ENCODE results near the gene CDC45.

CDC45 gene

GRCh38 chr22:19448076-19448607, 31.6 kb upstream of the CDC45 start:
- DNase-seq: no peak

DNA sequence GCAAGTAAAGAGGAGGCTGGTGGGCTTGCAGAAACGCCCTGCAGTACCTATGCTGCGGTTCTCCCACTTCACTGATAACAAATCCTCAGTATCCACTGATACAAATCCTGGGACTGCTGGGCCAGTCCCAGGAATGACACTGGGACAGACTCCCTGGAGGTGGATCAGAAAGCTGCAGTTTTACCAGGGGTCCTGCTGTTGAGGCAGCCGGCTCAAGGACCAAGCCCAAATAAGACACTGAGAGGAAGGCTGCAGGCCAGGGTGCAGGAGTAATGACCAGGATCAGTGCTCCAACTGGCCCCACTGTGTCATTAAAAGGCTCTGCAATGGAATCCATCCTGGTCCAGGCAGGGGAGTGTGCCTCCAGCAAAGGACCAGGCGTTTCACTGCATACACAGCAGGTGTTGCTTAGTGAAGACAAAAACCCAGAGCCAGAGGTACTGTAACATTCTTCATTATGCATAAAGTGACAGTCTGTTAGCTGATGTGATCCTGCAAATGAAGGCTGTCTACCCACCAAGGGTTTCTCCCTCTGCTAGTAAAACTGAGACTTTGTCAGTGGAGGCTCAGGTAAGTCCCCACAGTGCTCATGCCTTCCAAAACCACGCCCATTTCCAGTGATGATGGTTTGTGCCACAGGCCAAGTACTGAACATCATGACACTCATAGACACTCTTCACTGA, 30.8 kb upstream of the CDC45 start:
- no peak for DNase-seq

- no peak for DNase-seq
Measured at GRCh38 chr22:19449422-19449767, 30.3 kb upstream of the CDC45 start.

DNA sequence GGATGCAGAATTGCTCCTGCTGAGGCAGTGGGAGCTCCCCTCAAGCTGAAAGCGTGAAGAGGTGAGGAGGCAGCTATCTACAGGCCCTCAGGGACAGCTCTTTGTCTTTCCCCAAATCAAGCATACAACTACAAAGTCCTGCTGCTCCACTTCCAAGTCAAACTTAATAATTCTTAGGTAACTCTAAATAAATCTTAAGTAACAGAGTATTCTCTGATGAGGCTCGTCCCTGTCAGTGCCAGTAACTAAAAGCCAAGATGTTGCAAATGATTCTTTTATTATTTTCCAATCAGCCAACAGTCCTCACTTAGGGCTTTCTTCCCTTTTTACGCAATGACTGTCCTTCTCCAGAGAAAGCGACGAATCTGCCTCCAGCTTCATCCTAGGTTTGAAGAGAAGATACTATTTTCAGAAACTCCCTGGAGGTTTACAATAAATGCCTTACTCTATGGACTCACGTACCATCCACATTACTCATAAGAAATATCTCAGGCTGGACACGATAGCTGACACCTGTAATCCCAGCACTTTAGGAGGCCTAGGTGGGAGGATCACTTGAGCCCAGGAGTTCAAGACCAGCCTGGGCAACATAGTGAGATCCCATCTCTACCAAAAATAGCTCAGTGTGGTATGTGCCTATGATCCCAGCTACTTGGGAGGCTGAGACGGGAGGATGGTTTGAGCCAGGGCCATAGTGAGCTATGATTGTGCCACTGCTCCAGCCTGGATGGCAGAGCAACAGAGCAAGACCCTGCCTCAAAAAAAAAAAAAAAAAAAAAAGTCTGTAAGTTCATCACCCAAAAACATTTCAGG, 29.2 kb upstream of the CDC45 start:
- DNase-seq: no peak

- DNase-seq: no peak
Measured at GRCh38 chr22:19451570-19451969, 28.1 kb upstream of the CDC45 start.

DNA sequence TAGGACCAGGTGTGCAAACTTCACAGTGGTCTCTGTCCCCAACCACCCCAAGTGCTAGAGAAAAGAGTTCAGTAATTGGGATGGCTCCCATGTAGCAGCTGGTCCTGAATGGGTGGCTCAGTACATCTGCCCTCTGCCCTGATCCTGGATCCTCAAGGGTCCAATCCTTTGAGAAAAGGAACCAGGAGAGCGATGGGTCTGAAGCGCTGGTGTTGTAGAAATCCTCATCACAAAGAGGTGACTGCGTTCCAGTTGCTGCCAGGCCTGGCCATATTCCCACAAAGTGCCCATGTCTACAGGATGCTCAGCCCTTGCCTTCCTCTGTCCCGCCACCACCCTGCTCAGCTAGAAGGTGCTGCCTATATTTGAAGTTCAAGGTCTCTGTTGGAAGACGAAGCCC, 26.0 kb upstream of the CDC45 start:
- DNase-seq: no peak

- no peak for DNase-seq
Measured at GRCh38 chr22:19454156-19454555, 25.6 kb upstream of the CDC45 start.

DNA sequence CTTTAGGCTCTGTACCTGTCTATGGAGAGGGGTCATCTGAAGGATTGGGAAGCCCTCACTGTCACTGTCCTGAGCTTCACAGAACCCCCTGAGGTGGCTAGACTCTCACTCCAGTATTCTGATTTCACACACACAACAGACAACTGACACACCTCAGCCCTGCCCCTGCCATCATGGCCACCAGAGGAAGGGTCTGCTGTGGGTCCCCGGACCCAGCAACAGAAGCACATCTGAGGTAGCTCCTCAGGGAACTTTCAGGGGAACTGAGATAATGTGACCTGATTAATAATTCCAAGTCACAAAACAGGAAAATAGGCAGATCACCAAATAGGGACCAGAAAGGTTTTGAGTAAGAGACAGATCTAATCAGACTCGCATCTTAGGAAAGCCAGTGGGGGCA, 24.7 kb upstream of the CDC45 start:
- DNase-seq: no peak

DNA sequence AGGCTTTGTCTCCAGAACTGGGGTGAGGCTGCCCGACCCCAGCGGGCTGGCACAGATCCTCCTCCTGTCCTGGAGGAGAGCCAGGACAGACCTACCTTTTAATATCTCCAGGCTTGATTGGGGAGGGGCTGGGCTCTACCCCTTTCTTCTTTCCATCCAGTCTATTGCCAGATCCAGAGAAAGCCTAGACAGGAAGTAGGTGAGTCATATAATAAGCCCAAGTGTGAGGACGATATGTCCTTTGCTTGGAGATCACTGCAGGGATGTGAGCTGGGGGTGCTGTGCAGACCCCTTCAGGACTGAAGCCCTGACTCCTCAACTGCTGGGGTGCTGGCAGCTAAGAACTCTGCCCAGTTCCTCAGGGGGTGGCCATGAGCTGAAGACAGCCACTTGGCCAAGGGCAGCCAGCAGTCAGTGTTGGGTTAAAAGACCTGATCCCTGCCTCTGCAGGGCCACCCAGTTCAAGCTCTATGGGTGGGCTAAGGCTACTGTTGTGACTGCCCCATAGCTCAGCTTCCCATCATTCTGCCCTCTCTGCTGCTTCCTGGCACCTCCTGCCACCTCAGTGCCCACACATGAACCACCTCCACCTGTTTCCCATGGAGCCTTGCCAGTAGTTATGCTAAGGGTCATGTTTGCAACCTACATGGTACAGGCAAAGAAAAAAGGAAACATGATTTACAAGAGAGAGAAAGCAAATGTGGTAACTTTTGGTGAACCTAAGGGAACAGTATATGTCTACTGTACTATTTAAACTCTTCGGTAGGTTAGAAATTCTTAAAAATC, 23.9 kb upstream of the CDC45 start:
- DNase-seq: no peak

DNA sequence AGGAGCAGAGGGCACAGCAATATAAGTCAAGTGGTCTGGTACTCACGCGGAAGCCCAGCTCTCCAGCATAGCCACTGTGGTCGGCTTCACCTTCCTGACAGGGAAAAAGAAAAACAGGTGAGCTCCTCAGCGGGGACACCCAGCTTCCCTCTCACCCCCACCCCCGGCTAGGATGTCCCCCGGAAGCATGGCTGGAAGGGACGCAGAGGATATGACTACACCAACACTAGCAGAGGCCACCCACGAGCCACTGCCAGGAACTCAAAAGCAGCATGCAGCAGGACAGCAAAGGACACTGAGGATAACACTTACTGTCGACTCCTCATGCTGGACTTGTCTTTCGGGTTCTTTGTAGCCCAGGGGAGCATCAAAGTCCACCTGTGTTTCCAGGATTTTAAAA, 23.2 kb upstream of the CDC45 start:
- no peak for DNase-seq

GRCh38 chr22:19457828-19458428, 21.8 kb upstream of the CDC45 start:
- DNase-seq: no peak

DNA sequence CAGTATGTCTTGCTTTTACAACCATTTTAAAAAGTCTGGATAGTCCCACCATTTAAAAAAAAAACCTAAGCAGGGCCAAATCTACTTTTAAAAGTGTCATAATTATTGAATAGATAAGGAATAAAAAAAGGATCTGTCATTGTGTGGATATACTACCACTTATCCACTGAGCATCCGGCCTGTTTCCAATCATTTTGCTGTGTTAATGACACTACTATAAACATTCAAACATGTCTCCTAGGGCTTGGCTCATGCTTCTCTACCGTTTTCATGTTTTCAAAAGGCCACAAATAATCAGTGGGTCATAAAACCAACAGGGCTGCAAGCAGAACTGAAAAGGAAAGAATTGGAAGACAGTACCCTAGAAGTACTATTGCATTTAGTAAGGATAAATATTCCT, 19.7 kb upstream of the CDC45 start:
- DNase-seq: no peak

- DNase-seq: no peak
Measured at GRCh38 chr22:19461506-19461905, 18.2 kb upstream of the CDC45 start.

DNA sequence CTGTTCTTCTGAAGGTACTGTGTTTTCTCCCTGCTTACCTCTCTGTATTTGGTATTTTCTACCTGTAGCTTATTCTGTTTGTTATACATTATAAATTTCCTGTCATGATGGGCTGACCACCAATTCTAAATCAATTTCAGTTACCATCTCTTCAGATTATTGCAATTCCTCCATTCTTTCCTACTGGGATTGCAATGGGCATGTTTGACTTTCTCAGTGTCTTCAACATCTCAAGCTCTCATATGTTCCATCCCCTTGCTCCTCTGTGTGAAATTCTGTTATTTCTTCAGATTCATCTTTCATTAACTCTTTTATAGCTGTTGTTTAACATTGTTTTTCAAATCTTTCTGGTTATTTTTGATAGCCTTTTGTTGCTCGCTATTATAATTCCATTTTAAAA, 16.7 kb upstream of the CDC45 start:
- DNase-seq: no peak

DNA sequence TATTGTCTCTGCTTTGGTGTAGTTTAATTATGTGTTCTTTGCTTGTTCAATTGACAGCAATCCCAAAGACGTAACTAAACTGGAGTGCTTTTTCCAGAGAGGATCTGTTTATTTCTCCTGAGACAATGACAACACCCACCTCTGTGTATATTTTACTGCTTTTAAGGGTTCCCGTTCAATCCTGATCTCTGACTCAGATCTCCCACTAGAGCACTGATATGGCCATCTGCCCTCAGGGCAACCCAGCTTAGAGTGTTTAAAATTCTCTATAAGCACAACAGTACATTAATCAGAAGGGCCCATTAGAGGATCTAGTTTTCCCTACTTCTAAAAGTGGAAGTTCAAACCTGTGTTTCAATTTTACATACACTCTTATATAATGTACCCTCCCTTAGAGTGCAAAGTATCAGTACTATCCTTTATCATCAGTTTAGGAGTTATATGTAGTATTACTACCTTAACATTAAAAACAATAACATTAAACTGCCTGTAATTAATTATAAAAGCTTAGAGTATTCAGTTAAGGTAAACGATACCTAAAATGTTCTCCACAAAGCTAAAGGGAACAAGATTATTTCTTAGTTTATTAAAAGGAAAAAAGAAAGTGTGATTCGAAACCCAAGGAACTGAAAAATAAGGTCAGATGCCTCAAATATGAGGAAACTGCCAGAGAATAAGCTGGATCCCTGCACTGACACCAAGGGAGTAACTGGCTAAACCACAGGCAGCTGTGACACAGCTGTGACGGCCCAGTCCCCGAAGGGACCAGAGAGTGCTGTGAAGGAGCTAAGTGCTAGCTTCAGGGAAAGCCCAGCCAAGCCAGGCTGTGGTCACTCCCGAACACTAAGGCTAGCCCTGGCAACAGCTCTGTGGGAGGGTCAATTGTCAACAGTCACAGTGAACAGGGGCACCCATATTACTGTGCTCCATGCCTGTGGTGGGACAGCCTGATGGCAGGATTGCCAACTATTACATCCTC, 15.9 kb upstream of the CDC45 start:
- no peak for DNase-seq

DNA sequence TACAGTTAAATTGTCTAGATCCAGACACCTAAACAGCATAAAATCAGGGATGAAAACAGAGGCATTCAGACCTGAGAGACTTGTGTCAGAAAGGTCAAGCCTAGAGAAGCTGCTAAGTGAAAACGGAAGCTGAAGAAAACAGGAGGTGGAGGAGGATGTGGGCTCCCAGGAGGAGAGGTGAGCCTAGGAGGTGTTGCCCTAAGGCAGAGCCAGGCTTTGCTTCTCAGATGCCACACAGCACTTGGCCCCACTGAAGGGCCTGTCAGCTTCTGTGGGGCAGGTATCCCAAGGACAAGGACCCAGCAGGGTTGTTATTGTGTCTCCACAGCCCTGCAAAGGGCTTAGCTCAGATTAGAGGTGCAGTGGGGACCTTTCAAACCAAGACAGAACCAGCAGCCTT, 15.2 kb upstream of the CDC45 start:
- no peak for DNase-seq

DNA sequence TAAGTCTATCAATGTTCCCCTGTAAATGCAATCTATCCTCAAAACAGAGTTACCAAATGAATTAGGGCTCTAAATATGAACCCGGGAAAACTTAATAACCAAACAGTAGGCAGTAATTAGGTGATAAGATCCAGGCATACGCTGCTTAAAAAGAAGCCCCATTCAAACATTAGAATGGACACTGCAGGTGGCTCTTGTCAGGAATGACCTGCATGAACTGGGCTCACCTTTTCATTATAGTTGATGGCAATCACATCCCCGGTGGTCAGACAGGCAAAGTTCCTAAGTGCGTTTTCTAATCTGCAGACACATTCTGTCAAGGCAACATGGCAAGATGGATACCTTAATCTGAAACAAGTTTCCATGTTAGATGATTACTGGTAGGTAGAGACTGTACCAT, 14.7 kb upstream of the CDC45 start:
- DNase-seq: no peak

DNA sequence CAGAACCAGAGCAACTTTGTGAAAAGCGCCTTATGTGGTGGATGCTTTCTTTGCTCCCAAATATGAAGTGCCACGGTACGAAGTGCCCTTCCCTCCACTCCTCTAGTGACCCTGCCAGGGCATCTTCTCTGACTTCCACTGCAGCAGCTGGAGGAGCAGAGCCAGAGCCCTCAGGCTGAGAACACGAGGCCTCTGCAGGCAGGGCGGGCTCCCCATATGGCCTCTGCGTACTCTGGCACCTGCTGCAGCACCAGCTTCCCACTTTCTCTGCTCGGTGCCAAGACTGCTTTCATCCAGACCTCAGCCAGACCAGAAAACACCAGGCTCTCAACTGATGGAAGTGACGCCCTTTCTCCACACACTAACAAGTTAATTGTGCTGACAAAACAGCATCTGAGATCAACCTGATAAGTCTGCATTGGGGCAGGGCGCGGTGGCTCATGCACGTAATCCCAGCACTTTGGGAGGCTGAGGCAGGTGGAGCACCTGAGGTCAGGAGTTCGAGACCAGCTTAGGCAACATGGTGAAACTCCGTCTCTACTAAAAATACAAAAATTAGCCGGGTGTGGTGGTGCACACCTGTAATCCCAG, 13.5 kb upstream of the CDC45 start:
- no peak for DNase-seq

DNA sequence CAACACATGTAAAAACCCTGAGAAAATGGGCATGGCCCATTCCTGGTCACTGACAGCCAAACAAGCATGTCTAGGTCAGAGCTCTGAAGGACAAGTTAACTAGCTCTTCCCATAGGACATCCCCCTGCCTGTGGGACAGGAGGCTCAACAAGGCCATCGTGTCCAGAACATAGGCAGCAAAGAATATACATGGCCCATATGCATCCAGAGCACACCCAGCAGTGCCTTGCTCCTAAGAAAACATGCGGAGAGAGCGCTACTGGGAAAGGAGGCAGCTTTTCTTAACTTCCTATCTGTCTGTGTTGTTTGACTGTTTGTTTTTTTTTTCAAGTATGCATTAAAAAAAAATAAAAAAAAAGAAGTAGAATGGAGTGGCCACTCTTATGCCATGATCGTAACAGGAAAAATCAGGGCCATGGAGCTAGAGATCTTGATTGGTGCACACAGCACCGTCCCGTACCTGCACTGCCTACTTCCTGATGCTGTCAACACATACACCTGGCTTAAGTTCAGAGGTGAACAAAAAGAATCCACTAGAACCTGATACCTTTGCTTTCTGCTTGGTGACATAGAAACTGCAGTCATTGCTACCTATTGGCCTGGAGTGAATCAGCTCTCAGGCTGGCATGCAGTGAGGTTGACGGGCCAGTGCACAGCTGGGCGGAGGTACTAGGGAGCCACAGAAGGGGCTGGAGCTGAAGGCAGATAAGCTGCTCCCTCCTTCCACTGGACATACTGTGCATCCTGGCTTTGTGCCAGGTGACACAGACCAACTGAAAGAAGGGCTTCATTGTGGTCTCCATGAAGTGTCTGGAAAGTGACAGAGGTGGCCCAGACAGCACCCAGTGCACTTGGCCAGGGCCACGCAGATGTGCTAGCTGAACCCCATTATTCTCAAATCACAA, 12.6 kb upstream of the CDC45 start:
- DNase-seq: no peak

GRCh38 chr22:19467912-19468311, 11.8 kb upstream of the CDC45 start:
- no peak for DNase-seq

DNA sequence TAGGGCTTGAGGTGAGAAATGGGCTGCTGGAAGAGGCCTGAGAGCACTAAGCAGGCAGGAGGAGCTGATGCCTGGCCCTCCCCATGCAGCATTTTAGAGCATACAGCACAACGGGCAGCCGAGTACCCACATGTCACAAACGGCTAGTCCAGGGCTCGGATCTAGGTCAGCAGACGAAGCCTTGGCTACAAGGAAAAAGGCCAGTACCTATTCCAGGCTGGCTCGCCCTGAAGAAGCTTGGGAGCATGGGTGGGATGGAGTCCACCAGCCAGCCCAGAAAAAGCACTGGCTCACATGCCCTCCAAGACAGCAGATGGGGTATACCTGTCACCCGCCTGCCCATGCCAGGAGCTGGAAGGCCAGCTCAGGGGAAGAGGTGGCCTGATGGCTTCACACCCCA, 10.3 kb upstream of the CDC45 start:
- DNase-seq: no peak

Measured in activated CD8-positive, alpha-beta memory T cell treated with anti-CD3 and anti-CD28 coated beads, Interleukin-2, amount 50 U/mL, for 4 hours (primary cell).